NK-92 (cell line): ENCODE data around the gene RPUSD3.

ENCODE experiments used
- DNase-seq: peaks from one replicate; lab custom pipeline; 2025; ENCODE audit not compliant: unreplicated experiment; lab: John Stamatoyannopoulos, UW

The RPUSD3 gene

DNA sequence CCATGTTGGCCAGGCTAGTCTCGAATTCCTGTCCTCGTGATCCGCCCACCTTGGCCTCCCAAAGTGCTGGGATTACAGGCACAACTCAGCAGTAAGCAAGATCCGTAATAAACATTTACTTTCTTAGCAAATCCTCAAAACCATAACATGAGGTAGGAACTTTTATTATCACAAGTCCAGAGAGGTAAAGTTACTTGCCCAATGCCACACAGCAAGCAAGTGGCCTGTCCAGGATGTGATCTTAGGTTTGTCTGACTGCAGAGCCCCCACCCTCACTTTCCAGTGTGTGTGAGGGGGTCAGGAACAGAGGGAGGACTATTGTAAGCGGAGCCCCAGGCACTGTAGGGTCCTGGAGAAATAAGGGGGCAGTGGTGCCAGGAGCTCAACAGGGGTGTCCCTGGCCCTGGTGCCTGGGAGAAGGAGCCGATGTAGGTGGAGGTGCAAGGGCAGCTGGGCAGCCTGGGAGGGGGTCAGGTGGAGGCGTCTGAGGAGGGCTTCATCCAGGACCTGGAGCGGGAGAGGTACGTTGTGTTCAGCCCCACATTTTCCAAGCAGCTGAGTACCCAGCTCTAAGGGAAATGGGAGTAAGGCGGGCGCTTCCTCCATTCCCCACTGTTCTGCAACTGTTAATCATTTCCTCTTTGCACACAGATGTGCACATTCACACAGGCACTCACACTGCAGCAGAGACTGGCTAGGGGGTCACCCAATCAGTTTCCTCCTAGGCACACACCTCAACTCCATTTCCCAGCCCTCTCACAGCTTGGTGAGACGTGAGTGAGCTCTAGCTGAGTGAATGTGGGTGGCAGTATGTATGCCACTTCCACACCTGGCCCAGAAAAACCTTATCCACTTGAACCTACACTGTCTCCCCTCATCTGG is 5.9 kb downstream of the RPUSD3 start:
- DNase-seq = no peak

DNA sequence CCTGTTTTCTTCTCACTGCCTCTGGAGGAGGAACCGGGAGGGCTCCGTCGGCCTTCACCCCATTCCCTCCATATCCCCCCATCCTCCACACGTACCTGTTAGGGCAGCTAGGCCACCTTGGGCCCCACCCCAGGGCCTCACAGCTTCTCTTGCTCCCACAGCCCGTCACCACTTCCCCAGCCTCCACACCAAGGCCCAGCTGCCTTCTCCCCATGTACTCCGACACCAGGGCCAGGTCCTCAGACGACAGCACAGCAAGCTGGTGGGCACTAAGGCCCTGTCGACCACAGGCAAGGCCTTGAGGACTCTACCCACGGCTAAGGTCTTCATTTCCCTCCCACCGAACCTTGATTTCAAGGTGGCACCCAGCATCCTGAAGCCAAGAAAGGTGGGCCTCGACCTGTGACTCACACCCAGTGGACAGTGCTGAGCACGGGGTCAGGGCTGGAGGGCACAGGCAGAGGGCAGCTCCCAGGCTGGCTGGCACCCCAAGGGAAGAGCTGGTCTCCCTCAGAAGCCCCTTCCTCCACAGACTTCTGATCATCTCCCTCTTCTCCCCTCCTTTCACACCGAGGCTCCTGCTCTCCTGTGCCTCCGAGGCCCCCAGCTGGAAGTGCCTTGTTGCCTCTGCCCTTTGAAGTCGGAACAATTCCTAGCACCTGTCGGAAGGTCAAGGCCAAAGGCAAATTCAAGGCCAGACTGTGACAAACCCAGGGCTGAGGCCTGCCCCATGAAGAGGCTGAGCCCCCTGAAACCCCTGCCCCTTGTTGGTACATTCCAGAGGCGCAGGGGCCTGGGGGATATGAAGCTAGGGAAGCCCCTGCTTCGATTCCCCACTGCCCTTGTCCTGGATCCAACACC is 9.1 kb downstream of the RPUSD3 start:
- DNase-seq = no peak

DNA sequence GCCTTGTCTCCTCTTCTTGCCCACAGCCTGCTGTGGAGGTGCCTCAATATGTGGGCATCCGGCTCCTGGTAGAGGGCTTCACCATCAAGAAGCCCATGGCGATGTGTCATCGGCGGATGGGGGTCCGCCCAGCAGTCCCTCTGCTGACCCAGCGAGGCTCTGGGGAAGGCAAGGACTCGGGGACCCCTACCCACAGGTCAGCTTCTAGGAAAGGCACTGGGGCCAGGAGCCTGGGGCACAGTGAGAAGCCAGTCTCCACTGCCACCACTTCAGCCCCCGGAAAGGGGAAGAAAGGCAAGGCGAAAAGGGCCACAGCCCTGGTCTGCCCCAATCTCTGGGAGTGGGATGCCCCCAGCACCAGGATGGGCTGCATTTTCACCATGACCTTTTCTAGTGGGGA is 10.7 kb downstream of the RPUSD3 start:
- DNase-seq = no peak

DNA sequence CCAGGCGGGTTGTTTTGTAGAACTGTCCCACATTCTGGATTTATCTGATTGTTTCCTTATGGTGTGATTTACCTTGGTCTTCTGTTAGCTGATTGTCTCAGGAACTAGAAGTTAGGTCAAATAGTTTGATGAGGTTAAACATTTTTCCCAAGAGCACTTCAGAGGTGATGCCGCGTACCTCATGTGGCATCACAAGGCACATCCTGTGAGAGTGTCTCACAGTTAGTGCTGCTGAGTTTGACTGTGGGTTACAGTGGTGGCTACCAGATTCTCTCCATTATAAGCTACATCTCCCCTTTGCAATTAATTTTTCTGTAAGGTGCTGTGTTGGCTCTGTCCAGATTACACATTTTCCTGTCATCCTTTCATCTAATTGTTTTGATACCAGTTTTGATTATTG is 12.6 kb downstream of the RPUSD3 start:
- DNase-seq = no peak

DNA sequence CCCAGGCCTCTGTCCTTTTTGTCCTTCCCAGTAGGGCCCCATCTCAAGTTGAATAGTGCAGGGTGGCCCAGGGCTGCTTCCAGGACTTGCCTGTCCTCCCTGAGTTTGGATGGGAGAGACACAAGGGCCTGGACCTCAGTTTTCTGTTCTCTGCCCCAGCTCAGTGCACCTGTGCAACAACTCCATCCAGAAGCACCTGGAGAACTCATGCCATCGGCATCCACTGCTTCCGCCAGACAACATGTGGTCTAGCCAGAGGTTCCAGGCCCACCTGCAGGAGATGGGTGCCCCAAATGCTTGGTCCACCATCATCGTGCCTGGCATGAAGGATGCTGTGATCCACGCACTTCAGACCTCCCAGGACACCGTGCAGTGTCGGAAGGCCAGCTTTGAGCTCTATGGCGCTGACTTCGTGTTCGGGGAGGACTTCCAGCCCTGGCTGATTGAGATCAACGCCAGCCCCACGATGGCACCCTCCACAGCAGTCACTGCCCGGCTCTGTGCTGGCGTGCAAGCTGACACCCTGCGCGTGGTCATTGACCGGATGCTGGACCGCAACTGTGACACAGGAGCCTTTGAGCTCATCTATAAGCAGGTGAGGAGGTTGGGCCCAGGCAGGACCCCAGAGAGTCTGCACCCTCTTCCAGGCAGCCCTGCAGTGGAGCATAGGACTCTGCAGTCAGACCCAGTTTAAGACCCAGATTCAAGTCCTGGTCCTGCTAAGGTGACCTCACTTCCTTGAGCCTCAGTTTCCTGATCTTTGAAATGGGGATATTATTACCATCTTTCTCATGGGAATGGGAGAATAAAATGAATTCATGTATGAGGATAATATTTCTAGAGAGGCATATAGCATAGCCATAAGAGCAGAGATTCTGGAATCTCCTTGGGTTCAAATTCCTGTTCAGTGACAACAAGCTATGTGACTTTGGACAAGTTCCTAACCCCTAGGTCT is 14.7 kb downstream of the RPUSD3 start:
- no peak for DNase-seq

DNA sequence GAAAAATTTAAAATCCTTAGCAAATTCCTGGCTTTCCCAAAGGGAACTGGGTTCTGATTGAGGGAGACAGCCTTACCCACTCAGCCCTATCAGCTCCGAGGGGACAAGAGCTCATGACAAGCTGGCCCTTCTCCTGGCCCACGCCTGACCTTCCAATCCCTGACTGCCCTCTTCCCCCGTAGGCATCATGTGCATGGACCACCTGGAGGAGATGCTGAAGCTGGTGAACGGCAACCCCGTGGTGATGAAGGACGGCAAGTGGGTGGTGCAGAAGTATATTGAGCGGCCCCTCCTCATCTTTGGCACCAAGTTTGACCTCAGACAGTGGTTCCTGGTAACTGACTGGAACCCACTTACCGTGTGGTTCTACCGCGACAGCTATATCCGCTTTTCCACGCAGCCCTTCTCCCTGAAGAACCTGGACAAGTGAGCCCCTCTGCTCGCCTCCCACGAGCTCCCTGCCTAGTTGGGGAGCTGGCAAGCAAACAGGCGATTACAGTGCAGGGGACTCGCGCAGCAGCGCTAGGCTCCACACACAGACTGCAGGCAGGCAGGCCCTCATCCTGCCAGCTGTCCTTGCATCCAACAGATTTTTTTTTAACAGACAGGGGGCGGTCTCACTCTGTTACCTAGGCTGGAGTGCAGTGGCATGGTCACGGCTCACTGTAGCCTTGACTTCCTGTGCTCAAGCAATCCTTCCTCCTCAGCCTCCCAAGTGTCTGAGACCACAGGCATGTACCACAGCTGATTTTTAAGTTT is 16.8 kb downstream of the RPUSD3 start:
- no peak for DNase-seq

DNA sequence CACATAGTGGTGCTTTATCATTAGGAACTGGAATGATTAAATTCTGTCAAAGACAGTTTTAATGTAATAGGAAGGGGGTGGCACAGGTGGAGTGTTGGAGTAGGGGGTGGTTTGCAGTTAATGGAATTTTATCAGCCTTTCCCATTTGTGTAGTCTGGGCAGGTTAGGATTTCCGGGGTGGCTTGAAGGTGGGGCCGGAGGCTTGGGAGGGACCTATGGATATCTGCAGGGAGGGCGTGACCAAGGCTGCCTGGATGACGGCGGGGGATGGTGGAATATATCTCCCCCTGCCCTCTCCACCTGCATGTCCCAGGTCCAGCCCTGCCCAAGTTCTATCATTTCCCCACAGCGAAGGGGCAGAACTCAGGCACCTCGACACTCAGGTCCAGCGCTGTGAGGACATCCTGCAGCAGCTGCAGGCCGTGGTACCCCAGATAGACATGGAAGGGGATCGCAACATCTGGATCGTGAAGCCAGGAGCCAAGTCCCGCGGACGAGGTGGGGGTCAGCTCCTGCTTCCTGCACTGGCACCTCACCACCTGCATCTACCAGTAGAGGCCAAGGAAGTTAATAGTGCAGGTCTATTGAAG is 18.3 kb downstream of the RPUSD3 start:
- DNase-seq = no peak

DNA sequence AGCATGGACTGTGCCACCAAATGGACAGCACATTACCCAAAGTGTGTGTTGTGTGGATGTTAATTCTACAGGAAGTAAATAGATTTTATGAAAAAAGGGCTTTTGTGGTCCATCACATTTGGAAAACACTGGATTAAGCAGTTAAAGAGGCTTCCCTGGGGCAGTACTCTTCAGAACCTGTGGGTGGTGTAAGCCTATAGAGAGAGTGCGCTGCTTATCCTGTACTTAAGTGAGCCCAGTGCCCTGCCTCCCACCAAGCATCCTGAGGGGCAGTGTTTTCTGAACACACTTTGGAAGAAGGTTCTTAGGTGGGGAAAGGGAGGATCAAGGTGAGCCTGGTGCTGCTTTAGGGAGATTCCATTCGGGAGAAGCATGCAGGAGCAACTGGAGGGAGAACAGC is 22.9 kb downstream of the RPUSD3 start:
- DNase-seq = no peak

DNA sequence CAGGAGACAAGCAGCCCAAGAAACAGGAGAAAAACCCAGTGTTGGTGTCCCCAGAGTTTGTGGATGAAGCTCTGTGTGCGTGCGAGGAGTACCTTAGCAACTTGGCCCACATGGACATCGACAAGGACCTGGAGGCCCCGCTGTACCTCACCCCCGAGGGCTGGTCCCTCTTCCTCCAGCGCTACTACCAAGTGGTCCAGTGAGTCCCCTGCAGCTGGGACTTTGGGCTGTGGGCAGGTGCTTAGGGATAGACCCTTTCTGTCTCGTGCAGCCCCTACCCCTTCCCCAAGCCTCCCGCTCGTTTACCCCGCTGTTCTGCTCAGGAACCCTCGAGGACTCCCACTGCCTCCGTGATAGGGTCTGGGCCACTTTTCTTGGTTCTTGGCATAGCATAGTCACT is 23.3 kb downstream of the RPUSD3 start:
- no peak for DNase-seq

DNA sequence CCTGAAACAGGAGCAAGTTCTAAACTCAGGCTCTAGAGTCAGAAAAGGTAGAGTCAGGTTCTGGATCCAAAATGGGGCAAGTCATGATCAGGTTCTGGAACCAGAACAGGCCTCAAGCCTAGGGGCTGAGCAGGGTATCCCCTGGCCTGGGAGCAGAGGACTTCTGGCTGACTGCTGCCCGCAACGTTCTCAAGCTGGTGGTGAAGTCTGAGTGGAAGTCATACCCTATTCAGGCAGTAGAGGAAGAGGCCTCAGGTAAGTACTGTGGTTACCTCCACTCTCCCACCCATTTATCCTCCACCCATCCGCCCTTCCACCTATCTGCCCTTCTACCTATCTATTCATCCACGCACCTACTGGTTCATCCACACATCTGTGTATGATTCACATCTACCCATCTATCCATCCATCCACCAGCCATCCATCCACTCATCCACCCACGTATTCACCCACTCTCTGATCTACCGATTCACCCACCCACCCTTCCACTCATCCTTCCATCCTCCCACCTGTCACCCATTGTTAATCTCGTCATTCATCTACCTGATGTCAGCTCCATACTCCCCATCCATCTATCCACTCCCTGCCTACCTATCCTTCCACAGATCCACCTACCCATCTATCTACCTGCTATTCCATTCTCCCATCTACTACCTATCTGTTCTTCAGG is 25.0 kb downstream of the RPUSD3 start:
- no peak for DNase-seq

DNA sequence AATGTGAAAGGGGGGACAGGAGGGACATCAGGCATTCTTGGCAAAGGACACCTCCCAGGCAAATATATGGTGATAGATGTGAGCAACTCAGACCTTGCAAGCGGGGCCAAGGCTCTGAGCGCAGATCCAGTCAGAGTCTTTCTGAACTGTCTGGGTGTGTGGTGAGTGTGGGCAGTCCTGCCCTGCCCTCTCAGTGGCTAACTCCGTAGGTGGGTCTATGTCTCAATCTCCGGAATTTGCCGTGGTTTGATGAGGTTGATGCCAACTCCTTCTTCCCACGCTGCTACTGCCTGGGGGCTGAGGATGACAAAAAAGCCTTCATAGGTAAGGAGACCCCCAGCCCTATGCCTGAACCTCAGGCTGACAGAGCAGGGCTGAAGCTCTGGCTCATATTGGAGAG is 26.4 kb downstream of the RPUSD3 start:
- no peak for DNase-seq

DNA sequence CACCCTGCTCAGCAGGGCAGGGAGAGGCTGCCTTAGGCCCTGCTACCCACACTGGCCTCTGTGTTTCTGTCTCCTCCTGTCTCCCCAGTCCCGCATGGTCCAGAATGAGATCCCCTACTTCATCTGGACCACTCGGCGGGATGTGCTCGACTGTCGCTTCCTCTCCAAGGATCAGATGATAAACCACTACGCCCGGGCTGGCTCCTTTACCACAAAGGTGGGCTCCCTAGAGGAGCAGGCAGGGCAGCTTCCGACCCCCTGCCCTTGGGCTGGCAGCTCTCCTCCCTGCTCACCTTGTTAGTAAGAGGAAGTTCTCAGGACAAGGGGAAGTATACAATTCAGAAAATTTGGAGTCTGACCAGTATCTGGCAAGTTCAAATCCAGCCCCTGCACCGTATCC is 27.8 kb downstream of the RPUSD3 start:
- no peak for DNase-seq

DNA sequence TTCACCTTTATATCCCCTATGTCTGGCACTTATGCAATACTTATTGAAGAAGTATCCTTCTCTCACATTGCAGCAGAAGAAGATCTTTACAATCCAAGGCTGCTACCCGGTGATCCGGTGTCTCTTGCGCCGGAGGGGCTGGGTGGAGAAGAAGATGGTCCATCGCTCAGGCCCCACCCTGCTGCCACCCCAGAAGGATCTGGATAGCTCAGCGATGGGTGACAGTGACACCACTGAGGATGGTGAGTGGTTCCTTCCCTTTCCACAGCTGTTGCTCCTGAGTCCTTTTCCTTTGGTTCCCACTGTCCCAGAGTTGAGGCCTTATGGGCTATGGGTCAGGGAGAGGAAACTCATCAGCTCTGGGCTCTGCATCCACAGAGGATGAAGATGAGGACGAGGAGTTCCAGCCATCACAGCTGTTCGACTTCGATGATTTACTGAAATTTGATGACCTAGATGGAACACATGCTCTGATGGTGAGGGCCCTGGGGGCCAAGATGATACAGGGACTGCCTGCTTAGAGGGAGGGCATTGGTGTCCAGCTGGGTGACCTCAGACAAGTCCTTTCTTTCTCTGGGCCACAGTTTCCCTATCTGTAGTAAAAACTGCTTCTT is 30.8 kb downstream of the RPUSD3 start:
- DNase-seq = no peak

DNA sequence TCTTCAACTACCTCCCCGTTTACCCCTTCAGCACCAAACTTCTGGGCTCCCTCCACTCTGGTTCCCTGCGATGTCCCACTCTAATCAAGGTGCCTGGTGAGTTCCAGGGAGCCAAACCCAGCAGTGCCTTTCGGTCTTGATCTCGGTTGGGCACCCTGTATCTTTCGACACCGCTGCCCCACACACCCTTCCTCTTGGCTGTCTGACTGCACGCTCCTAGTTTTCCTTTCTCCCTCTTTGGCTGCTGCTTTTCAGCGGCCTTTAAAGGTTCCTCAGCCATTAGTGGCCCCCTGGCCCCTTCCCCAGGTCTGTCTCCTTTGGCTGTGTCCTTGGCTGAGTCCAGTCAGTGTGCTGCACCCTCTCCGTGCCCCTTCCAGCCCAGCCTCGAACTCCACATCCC is 33.0 kb downstream of the RPUSD3 start:
- DNase-seq = no peak

DNA sequence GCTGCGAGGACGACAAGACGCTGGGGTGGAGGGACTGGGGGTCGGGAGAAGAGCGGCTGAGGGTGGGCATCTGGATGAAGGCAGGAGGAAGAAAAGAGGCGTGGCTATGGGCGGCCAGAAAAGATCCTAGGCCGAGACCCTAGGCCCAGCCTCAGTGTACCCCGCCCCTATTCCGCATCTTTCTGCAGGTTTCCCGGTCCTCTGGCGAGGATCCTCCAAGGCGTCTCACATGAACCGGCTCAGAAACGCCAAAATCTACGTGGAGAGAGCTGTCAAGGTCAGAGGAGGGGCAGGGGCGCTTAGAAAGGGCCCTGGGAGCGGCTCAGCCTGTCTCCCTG is 33.4 kb downstream of the RPUSD3 start:
- DNase-seq = no peak

DNA sequence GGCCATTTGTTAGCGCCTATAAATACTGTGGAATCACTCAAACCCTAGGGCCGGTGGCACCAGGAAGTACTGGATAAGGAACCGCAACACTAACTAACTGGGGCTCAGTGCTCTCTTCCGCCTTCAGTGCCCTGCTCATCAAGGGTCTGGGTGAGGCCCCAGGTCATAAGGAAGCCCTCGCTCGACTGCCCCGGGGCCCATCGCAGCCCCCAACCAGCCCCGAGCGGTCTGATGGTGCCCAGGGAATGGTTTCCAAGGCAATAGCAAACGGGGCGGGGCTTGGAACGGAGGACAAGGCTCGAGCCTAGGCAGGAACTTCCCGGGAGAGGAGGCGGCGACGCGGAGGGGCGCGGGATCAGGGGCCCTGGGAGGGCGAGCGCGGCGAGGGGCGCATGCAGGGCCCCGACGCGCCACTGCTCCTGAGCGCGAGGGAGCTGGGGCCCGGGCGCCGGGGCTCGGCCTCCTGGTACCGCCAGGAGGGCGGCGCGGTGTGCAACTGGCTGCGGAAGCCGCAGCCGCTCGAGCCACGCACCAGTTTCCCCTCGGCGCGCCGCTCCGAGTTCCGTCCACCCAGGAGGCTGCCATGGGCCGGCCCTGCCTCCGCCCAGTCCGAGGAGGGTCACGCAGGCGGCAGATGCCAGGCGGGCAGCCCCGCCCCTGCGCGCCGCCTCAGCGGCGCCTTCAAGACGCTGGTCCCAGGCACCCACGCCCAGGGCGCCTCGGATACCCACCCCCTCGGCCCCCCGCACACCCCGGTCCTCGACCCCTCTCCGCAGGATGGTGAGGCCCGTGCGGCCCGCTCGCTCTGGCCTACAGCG is 34.0 kb downstream of the RPUSD3 start, which contains the start of gene TTLL3:
TTLL3 (plus strand) TSS at position 648 of the 818 bp plus-strand sequence. CDS start 400 bp downstream, outside the sequence.
- DNase-seq = no peak

DNA sequence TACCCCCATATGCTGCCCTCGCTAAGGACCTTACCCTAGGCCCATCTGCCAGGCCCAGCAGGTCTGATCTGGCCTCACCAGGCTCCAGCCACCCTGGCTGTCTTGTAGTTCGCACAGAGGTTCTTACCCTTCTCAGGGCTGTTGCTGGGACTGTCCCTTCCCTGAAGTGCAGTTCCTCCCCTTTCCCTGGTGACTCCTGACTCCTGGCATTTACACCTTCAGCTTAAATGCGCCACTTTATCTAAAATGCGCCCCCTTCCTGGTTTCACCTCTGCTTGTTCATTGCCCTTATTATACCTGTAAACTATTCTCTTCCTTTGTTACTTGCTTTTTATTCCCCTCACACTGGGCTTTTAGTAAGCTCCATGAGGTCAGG is 34.6 kb downstream of the RPUSD3 start:
- no peak for DNase-seq

DNA sequence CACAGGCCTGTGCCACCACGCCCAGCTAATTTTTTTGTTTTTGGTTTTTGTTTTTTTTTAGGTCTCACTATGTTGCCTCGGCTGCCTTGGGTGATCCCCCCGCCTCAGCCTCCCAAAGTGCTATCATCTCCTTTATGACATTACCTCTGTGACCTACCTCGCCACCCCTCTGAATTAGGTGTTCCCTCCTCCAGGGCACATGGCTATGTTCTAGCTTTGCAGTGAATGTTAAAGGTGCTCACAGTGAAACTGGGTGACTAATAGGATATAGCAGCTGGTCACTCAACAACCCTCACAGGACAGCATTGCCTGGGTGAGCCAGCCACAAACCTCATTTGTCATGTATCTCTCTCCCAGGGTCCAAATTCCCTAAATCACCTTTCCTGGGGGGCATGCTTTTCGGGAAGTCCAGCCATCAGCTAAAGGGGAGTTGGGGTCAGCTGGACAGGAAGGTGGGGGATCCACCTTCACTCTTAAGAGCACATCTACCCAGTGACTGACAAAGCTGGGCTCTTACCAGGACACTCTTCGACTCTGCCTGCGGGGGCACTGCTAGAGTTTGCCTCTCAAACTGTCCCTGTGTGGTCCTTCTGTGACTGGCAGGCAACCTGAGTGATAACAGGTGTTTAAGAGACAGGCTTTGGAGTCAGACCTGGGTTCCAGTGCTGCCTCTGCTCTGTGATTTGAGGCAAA is 35.3 kb downstream of the RPUSD3 start:
- DNase-seq = no peak
